KMS-11 (cell line): ENCODE data around the gene DPF3.

Experiments used
- H2AFZ ChIP-seq: fragments of 200-600 bp; sonication (generic); 2 replicates; pipeline ENCODE4 v1.6.1; 2016; ENCODE audit warnings: antibody characterized with exemption, mixed run types, low read depth
- H3K27ac ChIP-seq: fragments of 200-600 bp; sonication (generic); 2 replicates; pipeline ENCODE4 v1.6.1; 2016; ENCODE audit warnings: mild to moderate bottlenecking, mixed run types
- H3K27me3 ChIP-seq: fragments of 200-600 bp; sonication (generic); 2 replicates; pipeline ENCODE4 v1.6.1; 2017; ENCODE audit warnings: mild to moderate bottlenecking, low read depth, mixed run types, moderate library complexity; ENCODE audit not compliant: insufficient read depth
- H3K36me3 ChIP-seq: fragments of 200-600 bp; sonication (generic); 2 replicates; pipeline ENCODE4 v1.6.1; 2017; ENCODE audit warnings: mild to moderate bottlenecking, mixed run types; ENCODE audit not compliant: insufficient read depth
- H3K4me1 ChIP-seq: fragments of 200-600 bp; sonication (generic); 2 replicates; pipeline ENCODE4 v1.6.1; 2016; ENCODE audit warnings: mild to moderate bottlenecking, low read depth, mixed run types; ENCODE audit not compliant: poor library complexity, severe bottlenecking
- H3K4me2 ChIP-seq: fragments of 200-600 bp; sonication (generic); 2 replicates; pipeline ENCODE4 v1.7.0; 2016; ENCODE audit warnings: mild to moderate bottlenecking, mixed run types
- H3K4me3 ChIP-seq: fragments of 200-600 bp; sonication (generic); IDR thresholded peaks from 2 replicates; pipeline ENCODE4 v1.6.1; 2017; ENCODE audit warnings: low read depth, low read length, mixed read lengths; ENCODE audit not compliant: insufficient read depth
- H3K79me2 ChIP-seq: fragments of 200-600 bp; sonication (generic); 2 replicates; pipeline ENCODE4 v1.6.1; 2016; ENCODE audit warnings: low read depth, mixed run types; ENCODE audit not compliant: insufficient read depth
- H3K9ac ChIP-seq: fragments of 200-600 bp; sonication (generic); 2 replicates; pipeline ENCODE4 v1.6.1; 2016; ENCODE audit warnings: mild to moderate bottlenecking, mixed run types
- H4K20me1 ChIP-seq: fragments of 200-600 bp; sonication (generic); 2 replicates; pipeline ENCODE4 v1.6.1; 2016; ENCODE audit warnings: mild to moderate bottlenecking, mixed run types; ENCODE audit not compliant: insufficient read depth
- CTCF ChIP-seq: fragments of 200-600 bp; sonication (generic); conservative IDR thresholded peaks from 2 replicates; pipeline ENCODE4 v1.6.1; 2017; ENCODE audit warnings: low read depth, mild to moderate bottlenecking, antibody characterized with exemption, low read length, moderate library complexity, mixed read lengths

The DPF3 gene

GRCh38 chr14:72925815-72926291, 32.0 kb upstream of the DPF3 start:
- no peak overlapping the region for H3K4me3 ChIP-seq
- H4K20me1 ChIP-seq: no peaks in the 10 kb centered on the region
- peak overlapping the region; percentile 22; the same call in 1 of the 2 replicates for H3K9ac ChIP-seq
- H3K36me3 ChIP-seq: no peaks in the 10 kb centered on the region
- H3K4me1 ChIP-seq: peaks cover 4% of the 10 kb centered on the region
- no peak for TF ChIP-seq CTCF
- no peaks in the 10 kb centered on the region for H3K27me3 ChIP-seq
- peak overlapping the region; percentile 54 for H2AFZ ChIP-seq
- H3K79me2 ChIP-seq: peaks cover 26% of the 10 kb centered on the region
- peak overlapping the region; percentile 46; the same call in 1 of the 2 replicates for H3K4me2 ChIP-seq
- peak overlapping the region; percentile 96; the same call in 1 of the 2 replicates for H3K27ac ChIP-seq

- Histone ChIP-seq H3K4me1 (peaks cover 4% of the 10 kb centered on the region), H3K36me3 (no peaks in the 10 kb centered on the region), H3K27ac (no peak overlapping the region), H3K79me2 (peaks cover 21% of the 10 kb centered on the region), H3K4me3 (no peak overlapping the region), H3K9ac (peak overlapping the region; percentile 22; the same call in 1 of the 2 replicates), H3K27me3 (no peaks in the 10 kb centered on the region), H2AFZ (peak overlapping the region; percentile 54), H4K20me1 (no peaks in the 10 kb centered on the region), H3K4me2 (peak overlapping the region; percentile 46; the same call in 1 of the 2 replicates)
- no peak for TF ChIP-seq CTCF
These were observed 31.4 kb upstream of the DPF3 start for GRCh38 chr14:72925171-72925759.

- H3K79me2 ChIP-seq: peaks cover 13% of the 10 kb centered on the region
- TF ChIP-seq CTCF: no peak
- H2AFZ ChIP-seq: no peak overlapping the region
- H3K9ac ChIP-seq: no peak overlapping the region
- no peak overlapping the region for H3K4me3 ChIP-seq
- H4K20me1 ChIP-seq: no peaks in the 10 kb centered on the region
- H3K4me2 ChIP-seq: no peak overlapping the region
- no peaks in the 10 kb centered on the region for H3K27me3 ChIP-seq
- H3K36me3 ChIP-seq: no peaks in the 10 kb centered on the region
- peaks cover 4% of the 10 kb centered on the region for H3K4me1 ChIP-seq
- no peak overlapping the region for H3K27ac ChIP-seq
These were observed 30.4 kb upstream of the DPF3 start for GRCh38 chr14:72924337-72924736.

- no peak overlapping the region for H3K9ac ChIP-seq
- no peak for TF ChIP-seq CTCF
- peaks cover 4% of the 10 kb centered on the region for H3K4me1 ChIP-seq
- H4K20me1 ChIP-seq: no peaks in the 10 kb centered on the region
- no peaks in the 10 kb centered on the region for H3K36me3 ChIP-seq
- no peak overlapping the region for H3K4me3 ChIP-seq
- no peaks in the 10 kb centered on the region for H3K79me2 ChIP-seq
- no peak overlapping the region for H3K4me2 ChIP-seq
- no peak overlapping the region for H3K27ac ChIP-seq
- no peaks in the 10 kb centered on the region for H3K27me3 ChIP-seq
- H2AFZ ChIP-seq: no peak overlapping the region
These were observed 27.5 kb upstream of the DPF3 start for GRCh38 chr14:72921396-72921795.
